Neural progenitor cell (in vitro differentiated cells): ENCODE measurements around the gene ERGIC1.

ENCODE experiments used
- EZH2 ChIP-seq: fragments of 200-600 bp; sonication (generic); IDR thresholded peaks from 2 replicates; pipeline ENCODE4 v1.6.1; 2017; ENCODE audit warnings: antibody characterized with exemption, mild to moderate bottlenecking, moderate library complexity
- EZH2phosphoT487 ChIP-seq: fragments of 200-600 bp; sonication (generic); IDR thresholded peaks from 2 replicates; pipeline ENCODE4 v1.6.1; 2017; ENCODE audit warnings: antibody characterized with exemption
- TF ChIP-seq, protein P1 (sequence below): fragments of 200-600 bp; sonication (generic); IDR thresholded peaks from 2 replicates; pipeline ENCODE4 v1.5.1; 2017; ENCODE audit warnings: antibody characterized with exemption, mild to moderate bottlenecking

DNA sequence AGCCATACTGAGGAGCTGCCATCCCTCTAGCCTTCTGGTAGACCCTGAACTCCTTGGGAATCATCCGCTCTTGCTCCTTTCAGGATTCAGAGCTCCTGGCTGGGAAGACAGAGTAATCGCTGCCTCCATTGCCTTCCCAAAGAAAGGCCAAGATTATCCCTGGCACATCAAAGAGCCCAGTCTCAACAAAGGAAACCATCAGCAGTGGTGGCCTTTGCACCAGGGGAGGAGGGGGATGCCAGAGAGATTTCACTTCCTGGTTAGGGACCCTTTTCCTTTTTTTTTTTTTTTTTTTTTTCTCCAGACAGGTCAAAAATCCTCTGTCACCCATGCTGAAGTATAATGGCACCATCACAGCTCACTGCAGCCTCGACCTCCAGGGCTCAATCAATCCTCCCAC, 16.0 kb upstream of the ERGIC1 start:
- TF ChIP-seq, protein P1, sequence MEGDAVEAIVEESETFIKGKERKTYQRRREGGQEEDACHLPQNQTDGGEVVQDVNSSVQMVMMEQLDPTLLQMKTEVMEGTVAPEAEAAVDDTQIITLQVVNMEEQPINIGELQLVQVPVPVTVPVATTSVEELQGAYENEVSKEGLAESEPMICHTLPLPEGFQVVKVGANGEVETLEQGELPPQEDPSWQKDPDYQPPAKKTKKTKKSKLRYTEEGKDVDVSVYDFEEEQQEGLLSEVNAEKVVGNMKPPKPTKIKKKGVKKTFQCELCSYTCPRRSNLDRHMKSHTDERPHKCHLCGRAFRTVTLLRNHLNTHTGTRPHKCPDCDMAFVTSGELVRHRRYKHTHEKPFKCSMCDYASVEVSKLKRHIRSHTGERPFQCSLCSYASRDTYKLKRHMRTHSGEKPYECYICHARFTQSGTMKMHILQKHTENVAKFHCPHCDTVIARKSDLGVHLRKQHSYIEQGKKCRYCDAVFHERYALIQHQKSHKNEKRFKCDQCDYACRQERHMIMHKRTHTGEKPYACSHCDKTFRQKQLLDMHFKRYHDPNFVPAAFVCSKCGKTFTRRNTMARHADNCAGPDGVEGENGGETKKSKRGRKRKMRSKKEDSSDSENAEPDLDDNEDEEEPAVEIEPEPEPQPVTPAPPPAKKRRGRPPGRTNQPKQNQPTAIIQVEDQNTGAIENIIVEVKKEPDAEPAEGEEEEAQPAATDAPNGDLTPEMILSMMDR, result no peak
- no peak for TF ChIP-seq EZH2
- TF ChIP-seq EZH2phosphoT487, result no peak
